ENCODE measurements around the gene ZNF407. TPM values are rescaled to one million over a fixed set of nuclear protein-coding genes. Genes with fewer than 3 reads are reported as not detected.

ZNF407 gene
- total RNA-seq, 1 experiment from 2014 or later = 7.6 TPM

GRCh38 chr18:74935434-74935833 is 337.8 kb downstream of the ZNF407 start:
- ChIA-PET RAD21 (ENCODE audit: low non-redundant PET in 1 of 2, low total read pairs in 2 of 2, uncharacterized antibody in 2 of 2, unreplicated experiment in 2 of 2) (no interaction called here), CTCF (no interaction called here), POLR2A (no interaction called here)
- H3K9me2 ChIP-seq (ENCODE audit: insufficient read depth) = no peaks in the 10 kb centered on the region
- no TSS peak for BruUV-seq (replicated peaks)
- H3K4me1 ChIP-seq (ENCODE audit: control insufficient read depth in 1 of 2, insufficient read depth in 2 of 2, low read length in 2 of 2) = no peaks in the 10 kb centered on the region
- H3K27me3 ChIP-seq (ENCODE audit: insufficient read depth, low read length) = no peaks in the 10 kb centered on the region
- H2AFZ ChIP-seq (ENCODE audit: low read depth, low read length, poor library complexity, severe bottlenecking) = no peak overlapping the region
- no peaks in the 10 kb centered on the region for H3K79me2 ChIP-seq (ENCODE audit: insufficient read depth, low read length)
- H3K4me2 ChIP-seq (ENCODE audit: low read length) = no peak overlapping the region
- DNase-seq (ENCODE audit: low read depth, low spot score) (no peak), ATAC-seq (no peak)
- no peak overlapping the region for H3K27ac ChIP-seq (ENCODE audit: low read depth, low read length)
- intact Hi-C loops (cut with micrococcal nuclease) = no loop called here
- TF ChIP-seq JUND (IDR thresholded peaks at IDR 0.05) (no peak), ZNF274 (IDR thresholded peaks at IDR 0.05; ENCODE audit: low read depth, low read length) (no peak), POLR2A (IDR thresholded peaks at IDR 0.05; ENCODE audit: borderline replicate concordance, extremely low read depth, insufficient read depth, insufficient read length) (no peak), REST (IDR thresholded peaks at IDR 0.05; ENCODE audit: low read depth) (no peak), SP1 (IDR thresholded peaks at IDR 0.05; ENCODE audit: low read depth) (no peak), YY1 (IDR thresholded peaks at IDR 0.05; ENCODE audit: extremely low read depth, insufficient replicate concordance, low read depth, low read length) (no peak), ELF1 (IDR thresholded peaks at IDR 0.05; ENCODE audit: borderline replicate concordance, low read depth) (no peak), MAX (IDR thresholded peaks at IDR 0.05) (no peak), ZFX (IDR thresholded peaks at IDR 0.05) (no peak), SIN3A (IDR thresholded peaks at IDR 0.05; ENCODE audit: low read depth) (no peak), EGR1 (IDR thresholded peaks at IDR 0.05; ENCODE audit: low read depth) (no peak)
- no peaks in the 10 kb centered on the region for H3K36me3 ChIP-seq (ENCODE audit: control insufficient read depth in 1 of 2, insufficient read depth in 2 of 2, low read length in 2 of 2)
- no peak overlapping the region for H3K4me3 ChIP-seq (replicated peaks in 1 of 2; ENCODE audit: low read depth in 1 of 2, low read length in 2 of 2)
- H4K20me1 ChIP-seq (ENCODE audit: insufficient read depth) = no peaks in the 10 kb centered on the region
- H3K9me3 ChIP-seq (ENCODE audit: control insufficient read depth in 1 of 2, insufficient read depth in 1 of 2, low read depth in 1 of 2, low read length in 2 of 2) = no peaks in the 10 kb centered on the region
- no peak overlapping the region for H3K9ac ChIP-seq (ENCODE audit: low read length)
